ENCODE measurements around the gene KLF17.

DNA sequence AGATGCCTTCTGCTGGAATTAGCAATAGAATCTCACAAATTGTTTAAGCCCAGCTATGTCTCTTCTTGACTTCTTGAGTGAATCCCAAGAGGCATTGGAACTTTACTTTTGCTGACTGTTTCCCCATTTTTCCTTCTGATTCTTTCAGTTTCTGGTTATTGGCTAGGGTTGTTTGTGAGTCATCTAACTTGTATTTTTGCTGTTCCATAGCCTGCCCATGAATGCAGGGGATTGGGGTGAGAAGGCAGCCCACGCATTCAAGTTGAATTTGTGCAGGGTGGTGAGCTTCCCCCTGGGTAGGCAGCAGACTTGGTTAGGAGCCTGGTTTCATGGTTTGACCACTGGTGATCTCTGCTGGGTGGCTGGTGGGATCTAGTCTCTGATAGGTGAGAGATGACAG, 10.4 kb upstream of the KLF17 start:
- TF ChIP-seq, protein P1, sequence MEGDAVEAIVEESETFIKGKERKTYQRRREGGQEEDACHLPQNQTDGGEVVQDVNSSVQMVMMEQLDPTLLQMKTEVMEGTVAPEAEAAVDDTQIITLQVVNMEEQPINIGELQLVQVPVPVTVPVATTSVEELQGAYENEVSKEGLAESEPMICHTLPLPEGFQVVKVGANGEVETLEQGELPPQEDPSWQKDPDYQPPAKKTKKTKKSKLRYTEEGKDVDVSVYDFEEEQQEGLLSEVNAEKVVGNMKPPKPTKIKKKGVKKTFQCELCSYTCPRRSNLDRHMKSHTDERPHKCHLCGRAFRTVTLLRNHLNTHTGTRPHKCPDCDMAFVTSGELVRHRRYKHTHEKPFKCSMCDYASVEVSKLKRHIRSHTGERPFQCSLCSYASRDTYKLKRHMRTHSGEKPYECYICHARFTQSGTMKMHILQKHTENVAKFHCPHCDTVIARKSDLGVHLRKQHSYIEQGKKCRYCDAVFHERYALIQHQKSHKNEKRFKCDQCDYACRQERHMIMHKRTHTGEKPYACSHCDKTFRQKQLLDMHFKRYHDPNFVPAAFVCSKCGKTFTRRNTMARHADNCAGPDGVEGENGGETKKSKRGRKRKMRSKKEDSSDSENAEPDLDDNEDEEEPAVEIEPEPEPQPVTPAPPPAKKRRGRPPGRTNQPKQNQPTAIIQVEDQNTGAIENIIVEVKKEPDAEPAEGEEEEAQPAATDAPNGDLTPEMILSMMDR (IDR thresholded peaks at IDR 0.05), result no peak
- TF ChIP-seq POLR2A (IDR thresholded peaks at IDR 0.05), result no peak
